Hindlimb muscle (tissue), 1 donor: Measurements from ENCODE around the gene SCTR. TPM values are rescaled to one million over a fixed set of nuclear protein-coding genes. Genes with fewer than 3 reads are reported as not detected.

Source experiments
- DNase-seq: peaks from one replicate; pipeline ENCODE4 v3.0.0-alpha.2; 2013
- polyA plus RNA-seq: library from polyadenylated mRNA; unstranded; fragments of 120-200 nt; gene quantifications from one replicate; pipeline ENCODE4 v1.2.1, GENCODE V29; 2013; ENCODE audit not compliant: insufficient read length

Gene SCTR
- polyA plus RNA-seq, 1 donor: 3.7 TPM

DNA sequence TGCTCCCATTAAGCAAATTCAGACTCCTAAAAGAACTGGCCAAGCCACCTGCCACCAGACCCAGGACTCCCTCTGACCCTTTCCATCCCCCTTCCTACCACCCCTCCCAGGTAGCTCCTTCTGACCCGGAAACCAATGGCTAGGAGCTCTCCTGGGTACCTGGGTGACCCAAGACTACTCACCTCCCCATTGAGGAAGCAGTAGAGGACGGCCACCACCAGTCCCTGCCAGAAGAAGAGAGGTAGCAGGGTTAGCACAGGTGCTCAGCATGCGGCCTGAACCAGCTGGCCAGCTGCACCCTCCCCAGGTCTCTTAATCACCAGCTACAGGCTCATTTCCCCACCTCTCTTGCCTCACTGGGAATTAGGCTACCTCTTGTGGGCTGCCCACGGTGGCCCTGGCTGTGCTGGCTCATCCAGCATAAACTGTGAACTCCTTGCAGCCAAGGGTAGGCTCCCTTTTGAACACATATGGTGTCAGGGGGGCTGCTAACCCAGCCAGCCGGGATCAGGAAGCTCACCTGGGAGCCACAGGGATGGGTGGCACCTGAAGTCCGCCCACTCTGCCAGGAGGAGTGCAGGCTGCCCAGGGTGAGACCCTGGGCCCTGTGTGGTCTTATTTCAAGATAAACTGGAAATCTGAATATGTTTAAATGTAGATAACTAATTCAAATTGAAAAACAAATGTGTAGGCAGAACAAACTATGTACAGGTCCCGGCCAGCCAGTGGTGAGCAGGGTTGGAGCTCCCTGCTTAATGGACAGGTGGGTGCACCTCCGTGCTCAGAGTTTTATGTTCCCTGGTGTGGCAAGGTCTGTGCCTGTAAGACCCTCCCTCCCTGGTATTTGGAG lies 82.7 kb downstream of the SCTR start:
- no peak for DNase-seq

DNA sequence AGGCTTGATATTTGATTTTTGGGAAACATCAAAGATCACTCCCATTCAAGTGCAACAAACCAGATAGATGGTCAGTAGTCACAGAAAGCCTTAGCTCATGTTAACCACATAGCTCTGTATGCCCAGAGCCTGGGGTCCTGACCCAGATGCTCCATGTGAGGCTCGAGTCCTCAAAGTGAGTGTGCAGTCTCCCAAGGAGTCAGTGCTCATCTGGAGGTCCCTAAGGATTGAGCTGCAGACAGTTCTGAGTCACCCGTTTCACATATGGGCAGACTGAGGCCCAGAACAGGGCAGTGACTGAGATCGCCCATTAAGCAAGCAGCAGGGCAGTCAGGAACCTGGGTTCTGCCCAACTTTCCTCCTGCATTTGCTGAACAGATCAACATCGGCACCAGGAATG lies 83.4 kb downstream of the SCTR start:
- no peak for DNase-seq

GRCh38 chr2:119440501-119440870 lies 83.8 kb downstream of the SCTR start:
- no peak for DNase-seq

DNA sequence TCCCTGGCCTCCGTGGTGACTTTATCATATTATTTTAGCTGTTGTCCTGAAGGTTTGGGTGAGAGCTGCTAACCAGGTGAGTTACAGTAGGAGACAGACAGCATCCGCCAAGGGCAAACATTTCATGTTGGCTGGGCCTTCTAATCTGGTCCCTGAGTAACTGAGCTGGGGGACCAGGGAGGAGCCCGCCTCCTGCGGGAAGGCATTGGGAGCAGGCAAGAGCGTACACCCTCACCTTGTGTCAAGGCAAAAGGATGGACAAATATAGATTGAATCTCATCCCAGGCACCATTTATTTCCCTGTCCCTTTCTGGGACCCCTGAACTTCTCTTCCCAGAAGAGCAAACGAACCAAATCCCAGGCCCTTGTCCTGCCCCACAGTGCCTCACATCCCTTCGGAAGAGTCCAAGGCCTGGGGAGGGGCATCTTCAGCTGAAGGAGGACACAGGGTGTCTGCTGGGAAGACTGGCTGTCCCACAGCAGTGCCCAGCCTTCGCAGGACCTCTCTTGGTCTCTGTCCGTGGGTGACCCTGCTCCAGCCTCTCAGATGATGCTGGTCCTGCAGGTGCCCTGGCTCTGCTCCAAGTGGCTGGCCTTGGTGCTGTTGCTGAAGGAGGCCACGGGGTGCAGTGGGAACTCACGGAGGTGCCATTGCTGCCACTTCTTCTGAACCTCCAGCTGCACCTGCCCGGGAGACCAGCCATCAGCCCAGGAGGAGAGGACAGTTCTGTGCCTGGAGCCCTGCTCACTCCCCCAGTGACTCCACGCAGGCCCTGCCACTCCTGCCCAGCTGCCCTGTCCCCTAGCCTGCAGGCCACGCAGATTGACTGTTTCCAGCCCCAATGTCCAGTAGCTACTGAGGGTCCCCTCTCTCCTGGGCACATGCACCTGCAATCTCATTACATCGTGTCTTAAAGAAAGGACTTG lies 84.4 kb downstream of the SCTR start:
- DNase-seq: no peak

GRCh38 chr2:119438726-119439284 lies 85.5 kb downstream of the SCTR start:
- DNase-seq: no peak

GRCh38 chr2:119438128-119438656 lies 86.1 kb downstream of the SCTR start:
- no peak for DNase-seq

- no peak for DNase-seq
Measured at GRCh38 chr2:119436993-119437772, 87.1 kb downstream of the SCTR start.

- no peak for DNase-seq
Measured at GRCh38 chr2:119435953-119436297, 88.4 kb downstream of the SCTR start.

DNA sequence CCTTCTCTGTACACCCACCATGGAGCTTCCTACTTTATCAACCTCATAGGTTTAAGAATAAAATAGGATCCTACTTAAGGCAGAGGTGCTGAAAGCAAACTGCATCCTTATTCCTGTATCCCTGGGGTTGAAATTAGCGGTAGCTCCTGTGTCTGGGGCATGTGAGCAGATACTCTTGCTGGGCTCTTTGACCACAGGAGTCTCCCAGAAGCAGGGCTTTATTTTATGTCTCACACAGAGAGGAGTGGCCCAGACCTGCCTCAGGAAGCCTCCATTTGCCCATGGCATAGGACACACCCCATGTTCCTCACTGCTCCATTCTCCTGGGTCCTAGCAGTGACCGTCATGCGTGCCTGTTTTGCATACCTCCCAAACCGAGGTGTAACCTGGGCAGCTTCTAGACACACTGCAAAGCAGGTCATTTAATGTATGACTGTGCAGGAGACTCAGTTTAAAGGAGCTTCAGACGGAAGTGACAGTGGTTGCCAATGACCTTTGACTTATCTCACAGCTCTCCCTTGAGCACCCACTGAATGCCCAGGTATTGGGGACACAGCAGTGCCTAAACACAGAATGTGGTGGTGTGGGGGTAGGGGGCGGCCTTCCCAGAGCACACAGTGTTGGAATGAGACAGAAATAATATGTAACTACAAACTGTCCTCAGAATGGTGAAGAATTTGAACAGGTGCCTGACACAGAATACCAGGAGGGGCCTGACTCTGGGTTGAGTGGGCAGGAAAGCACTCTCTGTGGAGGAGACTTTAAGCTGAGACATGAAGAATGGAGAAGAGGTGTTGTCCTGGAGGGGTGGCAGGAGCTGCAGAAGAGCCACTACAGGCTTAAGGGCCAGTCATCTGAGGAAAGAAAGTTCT lies 89.0 kb downstream of the SCTR start:
- no peak for DNase-seq

- no peak for DNase-seq
Measured at GRCh38 chr2:119434664-119435063, 89.6 kb downstream of the SCTR start.

- no peak for DNase-seq
Measured at GRCh38 chr2:119433636-119434327, 90.5 kb downstream of the SCTR start.

DNA sequence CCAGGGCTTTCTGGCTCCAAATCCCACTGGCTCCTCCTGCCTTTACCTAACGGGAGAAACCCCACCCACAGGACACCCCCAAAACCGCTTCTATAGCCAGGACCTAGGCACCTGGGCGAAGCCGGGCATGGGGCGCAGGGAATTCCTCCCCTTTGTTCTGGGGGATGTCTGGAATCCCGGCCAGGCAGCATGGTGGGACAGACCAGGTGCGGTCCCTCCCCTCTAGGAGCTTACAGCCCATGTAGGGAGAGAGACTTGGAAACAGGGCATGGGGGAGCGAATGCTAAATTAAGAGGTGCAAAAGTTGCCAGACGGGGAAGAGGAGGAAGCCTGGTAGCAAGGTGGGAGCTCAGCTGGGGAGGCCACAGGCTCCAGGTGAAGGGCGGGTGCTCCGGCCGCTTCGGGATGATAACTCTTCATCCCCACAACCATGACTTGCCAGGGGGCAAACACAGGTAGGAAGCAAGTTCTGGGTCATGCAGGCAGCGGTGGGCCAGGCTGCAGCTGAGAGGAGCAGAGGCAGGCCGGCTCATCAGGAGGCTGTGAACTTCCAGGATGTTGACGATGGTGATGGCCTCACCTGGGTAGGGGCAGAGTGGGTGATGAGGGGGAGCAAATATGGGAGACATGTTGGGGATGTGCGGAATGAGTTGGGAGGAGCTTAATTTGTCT lies 91.3 kb downstream of the SCTR start:
- no peak for DNase-seq

- DNase-seq: peak; percentile 23
Measured at GRCh38 chr2:119431976-119432850, 92.1 kb downstream of the SCTR start.

- peak; percentile 66 for DNase-seq
Measured at GRCh38 chr2:119431155-119431975, 92.9 kb downstream of the SCTR start, which contains the start of gene TMEM37. TSS of gene TMEM37 (plus strand) at chr2:119431854. CDS start at chr2:119431904, 50 bp downstream.

- no peak for DNase-seq
Measured at GRCh38 chr2:119430023-119430498, 94.2 kb downstream of the SCTR start.

GRCh38 chr2:119429225-119429981 lies 94.9 kb downstream of the SCTR start:
- peak; percentile 29 for DNase-seq
